GM11168 (cell line): Measurements from ENCODE around the gene CARD9.

ENCODE experiments used
- in situ Hi-C: fragments of 300-500 bp; cut with MboI; formaldehyde crosslinking; loops from one replicate; pipeline ENCODE4 v1.12.0; 2022; ENCODE audit warnings: low sequenced_read_pairs; ENCODE audit not compliant: unreplicated experiment

CARD9 gene

GRCh38 chr9:136403538-136403914 is 30.1 kb upstream of the CARD9 start:
- in situ Hi-C loops: no loop called here

GRCh38 chr9:136402067-136402466 is 28.6 kb upstream of the CARD9 start:
- in situ Hi-C loops: no loop called here

- in situ Hi-C loops: no loop called here
Measured at GRCh38 chr9:136401173-136401922, 27.9 kb upstream of the CARD9 start.

GRCh38 chr9:136400038-136400834 is 26.8 kb upstream of the CARD9 start, which contains the start of gene SNAPC4:
SNAPC4 (minus strand) TSS chr9:136400170; CDS start chr9:136398428, 1,742 bp downstream.
- in situ Hi-C loops: no loop called here

- in situ Hi-C loops: no loop called here
Measured at GRCh38 chr9:136399176-136400037, 25.9 kb upstream of the CARD9 start.

- in situ Hi-C loops: no loop called here
Measured at GRCh38 chr9:136398286-136398685, 24.8 kb upstream of the CARD9 start.

GRCh38 chr9:136397643-136398042 is 24.2 kb upstream of the CARD9 start:
- in situ Hi-C loops: no loop called here

GRCh38 chr9:136396219-136396515 is 22.7 kb upstream of the CARD9 start:
- in situ Hi-C loops: no loop called here

GRCh38 chr9:136395345-136396218 is 22.1 kb upstream of the CARD9 start:
- in situ Hi-C loops: no loop called here

GRCh38 chr9:136395020-136395340 is 21.5 kb upstream of the CARD9 start:
- in situ Hi-C loops: no loop called here

- in situ Hi-C loops: no loop called here
Measured at GRCh38 chr9:136394312-136395019, 21.0 kb upstream of the CARD9 start.

- in situ Hi-C loops: no loop called here
Measured at GRCh38 chr9:136393531-136393930, 20.1 kb upstream of the CARD9 start.

- in situ Hi-C loops: no loop called here
Measured at GRCh38 chr9:136392538-136393449, 19.3 kb upstream of the CARD9 start.

GRCh38 chr9:136391737-136392537 is 18.5 kb upstream of the CARD9 start:
- in situ Hi-C loops: no loop called here

- in situ Hi-C loops: no loop called here
Measured at GRCh38 chr9:136389396-136389795, 15.9 kb upstream of the CARD9 start.

- in situ Hi-C loops: no loop called here
Measured at GRCh38 chr9:136387217-136387616, 13.7 kb upstream of the CARD9 start.

- in situ Hi-C loops: no loop called here
Measured at GRCh38 chr9:136386018-136386417, 12.5 kb upstream of the CARD9 start.

- in situ Hi-C loops: no loop called here
Measured at GRCh38 chr9:136385015-136385414, 11.5 kb upstream of the CARD9 start.
